A549 treated with AZD2906 at 1 μM for 4 hours (cell line): ENCODE measurements around the gene HOXC13. TPM values are rescaled to one million over a fixed set of nuclear protein-coding genes. Genes with fewer than 3 reads are reported as not detected.

Experiments used
- total RNA-seq: library from RNA; stranded (reverse); fragments of 200-300 nt; extraction: Qiagen RNA extraction; gene quantifications from 5 replicates; pipeline ENCODE4 v1.2.3, GENCODE V29; 2022

Gene HOXC13
- total RNA-seq: 21.9 to 37.4 TPM (median 26.0 TPM) in 5 replicates

GRCh38 chr12:53938326-53939140 is at the start of gene HOXC13:
Gene HOXC13, plus strand, starts transcription at chr12:53938831. Its CDS starts 76 bp downstream, at chr12:53938907.

GRCh38 chr12:53954694-53955035 is 16.0 kb downstream of the HOXC13 start, which contains the start of gene HOXC12:
Gene HOXC12, plus strand, starts transcription at chr12:53954903. Its CDS starts 27 bp downstream, at chr12:53954930.

GRCh38 chr12:53972722-53973235 is 34.1 kb downstream of the HOXC13 start, which contains the start of gene HOXC11:
Gene HOXC11, plus strand, starts transcription at chr12:53973126. Its CDS starts 116 bp downstream, at chr12:53973242.

DNA sequence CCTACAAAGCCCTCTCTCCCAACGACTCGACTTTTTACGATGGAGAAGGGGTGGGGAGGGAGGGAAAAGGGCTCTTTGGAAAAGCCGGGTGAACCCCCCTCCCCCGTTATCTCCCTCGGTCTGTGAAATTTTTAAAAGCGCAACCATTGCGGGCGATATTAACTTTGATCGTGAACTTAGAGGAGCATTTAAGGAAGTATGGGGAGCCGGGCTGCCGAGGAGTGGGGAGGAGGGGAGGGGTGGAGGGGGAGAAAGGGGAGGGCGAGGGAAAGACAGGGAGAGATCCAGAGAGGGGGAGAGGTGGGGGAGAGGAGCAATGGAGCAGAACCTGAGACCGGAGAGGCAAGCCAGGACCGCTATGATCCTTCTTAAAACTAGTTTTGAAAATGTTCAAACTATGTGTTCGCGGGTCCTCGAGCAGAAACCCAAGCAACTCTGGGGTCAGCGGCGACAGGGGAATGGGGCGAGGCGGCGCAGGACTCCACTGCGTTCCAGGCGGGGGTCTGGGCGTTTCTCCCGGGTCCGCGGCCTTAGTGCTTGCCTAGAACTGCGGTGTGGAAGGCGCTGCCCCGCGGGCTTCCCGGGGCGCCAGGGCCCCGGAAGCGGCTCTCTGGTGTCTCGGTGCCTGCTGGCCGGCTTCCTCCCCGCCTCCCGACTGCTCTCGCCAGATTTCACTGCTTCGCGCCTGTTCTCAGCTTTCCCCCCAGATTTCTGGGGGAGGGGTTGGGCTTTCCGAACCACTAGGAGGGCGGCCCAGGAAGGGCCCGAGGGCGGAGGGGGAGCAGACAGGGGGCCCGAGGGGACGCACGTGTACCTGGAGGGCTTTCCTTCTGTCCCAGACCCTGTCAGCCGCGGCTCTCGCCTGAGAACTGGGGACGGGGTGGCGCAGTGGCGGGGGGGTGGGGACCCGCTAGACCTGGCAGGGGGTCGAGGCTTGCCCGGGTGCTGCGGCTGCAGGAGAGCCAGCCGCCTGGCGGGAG is 35.7 kb downstream of the HOXC13 start, which contains the start of gene HOTAIR:
Gene HOTAIR (minus strand): TSS at position 871 of the 980 bp plus-strand sequence.

DNA sequence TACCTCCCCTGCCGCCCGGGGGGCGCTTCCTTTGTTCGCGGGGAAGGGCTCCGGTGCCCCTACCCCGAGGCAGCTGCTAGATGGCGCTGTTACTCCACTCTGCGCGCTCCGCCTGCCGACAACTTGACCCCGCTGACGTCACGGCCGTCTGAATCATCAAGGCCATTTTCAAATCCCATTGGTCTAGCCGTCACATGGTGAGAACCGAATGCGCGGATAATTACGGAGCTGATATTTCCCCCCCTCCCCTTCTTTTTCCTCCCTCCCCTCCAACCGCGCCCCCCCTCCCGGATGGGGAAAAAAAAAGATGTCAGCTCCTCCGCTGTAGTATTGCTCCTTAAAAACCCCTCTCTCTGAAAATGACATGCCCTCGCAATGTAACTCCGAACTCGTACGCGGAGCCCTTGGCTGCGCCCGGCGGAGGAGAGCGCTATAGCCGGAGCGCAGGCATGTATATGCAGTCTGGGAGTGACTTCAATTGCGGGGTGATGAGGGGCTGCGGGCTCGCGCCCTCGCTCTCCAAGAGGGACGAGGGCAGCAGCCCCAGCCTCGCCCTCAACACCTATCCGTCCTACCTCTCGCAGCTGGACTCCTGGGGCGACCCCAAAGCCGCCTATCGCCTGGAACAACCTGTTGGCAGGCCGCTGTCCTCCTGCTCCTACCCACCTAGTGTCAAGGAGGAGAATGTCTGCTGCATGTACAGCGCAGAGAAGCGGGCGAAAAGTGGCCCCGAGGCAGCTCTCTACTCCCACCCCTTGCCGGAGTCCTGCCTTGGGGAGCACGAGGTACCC is 46.5 kb downstream of the HOXC13 start, which contains the start of gene HOXC10:
Gene HOXC10 (plus strand): TSS at position 246 of the 791 bp plus-strand sequence. CDS start 114 bp downstream, at position 360.

Other genes with a start within 250 kb of the HOXC13 start
- gene CALCOCO1, start 211.4 kb upstream of the HOXC13 start, total RNA-seq: 17.5 to 22.9 TPM (median 18.9 TPM) in 5 replicates
- not detected in 5 replicates for gene CISTR, start 186.9 kb upstream of the HOXC13 start, total RNA-seq
- gene HOXC12, start 16.1 kb downstream of the HOXC13 start, total RNA-seq: 0.03 TPM in 2 of 5 replicates, not detected in the others
- 0.59 to 0.85 TPM (median 0.80 TPM) in 5 replicates for gene HOXC11, start 34.3 kb downstream of the HOXC13 start, total RNA-seq
- gene HOTAIR, start 36.1 kb downstream of the HOXC13 start, total RNA-seq: 0.06 to 0.29 TPM (median 0.12 TPM) in 5 replicates
- gene HOXC10, start 46.3 kb downstream of the HOXC13 start, total RNA-seq: 2.2 to 3.3 TPM (median 3.0 TPM) in 5 replicates
- gene HOXC9, start 61.3 kb downstream of the HOXC13 start, total RNA-seq: 12.9 to 13.9 TPM (median 13.4 TPM) in 5 replicates
- 4.4 to 5.9 TPM (median 5.1 TPM) in 5 replicates for gene HOXC8, start 70.2 kb downstream of the HOXC13 start, total RNA-seq
- 3.9 to 5.0 TPM (median 4.1 TPM) in 5 replicates for gene HOXC6, start 89.6 kb downstream of the HOXC13 start, total RNA-seq
- gene HOXC5, start 94.2 kb downstream of the HOXC13 start, total RNA-seq: 0.63 to 1.0 TPM (median 0.91 TPM) in 5 replicates
- 2.0 to 3.3 TPM (median 2.6 TPM) in 5 replicates for gene HOXC4, start 115.0 kb downstream of the HOXC13 start, total RNA-seq